HepG2 (cell line): ENCODE results near the gene CIBAR2. TPM values are rescaled to one million over a fixed set of nuclear protein-coding genes. Genes with fewer than 3 reads are reported as not detected.
A peak's percentile ranks its signal among the peaks of the same experiment; 100 is the strongest.

ENCODE experiments used
- ARNTL ChIP-seq: sonication (generic); formaldehyde crosslinking; IDR thresholded peaks from 2 replicates; pipeline ENCODE4 v1.4.0; 2020; ENCODE audit warnings: mild to moderate bottlenecking, missing genetic modification reagents
- CBX1 ChIP-seq: IDR thresholded peaks from one replicate; pipeline ENCODE4 v1.6.1; 2016; ENCODE audit warnings: antibody characterized with exemption, low read depth
- ELF1 ChIP-seq: sonication (generic); formaldehyde crosslinking; IDR thresholded peaks from 2 replicates; pipeline ENCODE4 v1.4.0; 2020; ENCODE audit warnings: missing genetic modification reagents
- FLYWCH1 ChIP-seq: sonication (generic); formaldehyde crosslinking; IDR thresholded peaks from 2 replicates; pipeline ENCODE4 v1.8.1; 2023; ENCODE audit warnings: mild to moderate bottlenecking, missing genetic modification reagents
- HDAC1 ChIP-seq: sonication (generic); formaldehyde crosslinking; IDR thresholded peaks from 2 replicates; pipeline ENCODE4 v1.5.1; 2020; ENCODE audit warnings: mild to moderate bottlenecking, missing genetic modification reagents
- HNRNPK ChIP-seq: fragments of 200-400 bp; formaldehyde crosslinking; IDR thresholded peaks from 2 replicates; pipeline ENCODE4 v1.6.1; 2018; ENCODE audit warnings: low read length, low read depth, moderate library complexity, mild to moderate bottlenecking; ENCODE audit not compliant: poor library complexity, severe bottlenecking
- KAT8 ChIP-seq: IDR thresholded peaks from 2 replicates; pipeline ENCODE4 v1.6.1; 2016; ENCODE audit warnings: missing genetic modification reagents, missing compliant biosample characterization
- MATR3 ChIP-seq: sonication (generic); formaldehyde crosslinking; IDR thresholded peaks from 2 replicates; pipeline ENCODE4 v1.4.0; 2020; ENCODE audit warnings: missing genetic modification reagents
- MLLT10 ChIP-seq: sonication (generic); formaldehyde crosslinking; IDR thresholded peaks from 2 replicates; pipeline ENCODE4 v1.4.0; 2020; ENCODE audit warnings: missing genetic modification reagents
- PITX1 ChIP-seq: sonication (generic); formaldehyde crosslinking; IDR thresholded peaks from 2 replicates; pipeline ENCODE4 v1.5.1; 2020; ENCODE audit warnings: mild to moderate bottlenecking, missing genetic modification reagents
- PRDM15 ChIP-seq: sonication (generic); formaldehyde crosslinking; IDR thresholded peaks from 2 replicates; pipeline ENCODE4 v1.4.0; 2020; ENCODE audit warnings: missing genetic modification reagents
- SMC3 ChIP-seq: IDR thresholded peaks from 2 replicates; pipeline ENCODE4 v1.6.1; 2011; ENCODE audit warnings: low read length, improper control_type of control experiment
- SOX6 ChIP-seq, 2 experiments: fragments of 450-650 bp in 1 of 2; sonication (generic) in 1 of 2; formaldehyde crosslinking in 1 of 2; IDR thresholded peaks; 2 replicates each; pipeline versions ENCODE4 v1.4.0 to v1.6.1; 2017 to 2020; ENCODE audit warnings: antibody characterized with exemption in 1 of 2, mild to moderate bottlenecking in 1 of 2, missing genetic modification reagents in 1 of 2
- TERF1 ChIP-seq: sonication (generic); formaldehyde crosslinking; IDR thresholded peaks from 2 replicates; pipeline ENCODE4 v1.8.0; 2022; ENCODE audit warnings: mild to moderate bottlenecking, missing genetic modification reagents, moderate library complexity
- TIGD3 ChIP-seq: sonication (generic); formaldehyde crosslinking; IDR thresholded peaks from 2 replicates; pipeline ENCODE4 v1.5.1; 2020; ENCODE audit warnings: mild to moderate bottlenecking, missing genetic modification reagents, borderline replicate concordance
- ZBTB3 ChIP-seq: sonication (generic); formaldehyde crosslinking; IDR thresholded peaks from 2 replicates; pipeline ENCODE4 v1.4.0; 2020; ENCODE audit warnings: low read depth, mild to moderate bottlenecking, moderate library complexity, missing genetic modification reagents, borderline replicate concordance
- ZNF12 ChIP-seq: sonication (generic); formaldehyde crosslinking; IDR thresholded peaks from 2 replicates; pipeline ENCODE4 v1.5.0; 2020; ENCODE audit warnings: missing genetic modification reagents
- ZNF17 ChIP-seq: sonication (generic); formaldehyde crosslinking; IDR thresholded peaks from 2 replicates; pipeline ENCODE4 v1.5.0; 2020; ENCODE audit warnings: mild to moderate bottlenecking, missing genetic modification reagents
- ZNF205 ChIP-seq: IDR thresholded peaks from 2 replicates; pipeline ENCODE4 v1.6.1; 2018; ENCODE audit warnings: missing biosample characterization, missing genetic modification reagents
- ZNF33A ChIP-seq: sonication (generic); formaldehyde crosslinking; IDR thresholded peaks from 2 replicates; pipeline ENCODE4 v1.5.1; 2020; ENCODE audit warnings: missing genetic modification reagents, mild to moderate bottlenecking, moderate library complexity, borderline replicate concordance
- ZNF530 ChIP-seq: sonication (generic); formaldehyde crosslinking; IDR thresholded peaks from 2 replicates; pipeline ENCODE4 v1.5.0; 2020; ENCODE audit warnings: low read depth, mild to moderate bottlenecking, missing genetic modification reagents
- ZNF605 ChIP-seq: sonication (generic); formaldehyde crosslinking; IDR thresholded peaks from 2 replicates; pipeline ENCODE4 v1.8.0; 2022; ENCODE audit warnings: mild to moderate bottlenecking, missing genetic modification reagents
- ZNF691 ChIP-seq: sonication (generic); formaldehyde crosslinking; IDR thresholded peaks from 2 replicates; pipeline ENCODE4 v1.4.0; 2020; ENCODE audit warnings: missing genetic modification reagents, low read depth, mild to moderate bottlenecking, borderline replicate concordance
- ZNF724P ChIP-seq: sonication (generic); formaldehyde crosslinking; IDR thresholded peaks from 2 replicates; pipeline ENCODE4 v1.8.0; 2022; ENCODE audit warnings: missing genetic modification reagents, borderline replicate concordance
- polyA plus RNA-seq, 8 experiments: library from polyadenylated mRNA; depleted of rRNA in 3 of 8; stranded (reverse) in 7 of 8; unstranded in 1 of 8; fragments of >200 nt; fragmentation: Illumina TruSeq in 4 of 8; extraction: Trizol in 4 of 8; gene quantifications; 2 replicates each; pipeline versions ENCODE4 v1.2.1 to v1.2.3, GENCODE V29; 2011 to 2016; ENCODE audit warnings: low read depth in 4 of 8, missing spikeins in 1 of 8, mixed read lengths in 1 of 8; ENCODE audit not compliant: insufficient read depth in 1 of 8
- total RNA-seq, 5 experiments: library from RNA; depleted of rRNA; stranded (reverse); fragments of >200 nt; fragmentation: Illumina TruSeq; extraction: Trizol; gene quantifications; 2 replicates each; pipeline ENCODE4 v1.2.3, GENCODE V29; 2016; ENCODE audit warnings: low read depth in 1 of 5

The CIBAR2 gene
- total and polyA plus RNA-seq, 2 of the 13 experiments (the other 11 are each of a cell fraction or from before 2014, with no cell fraction given), result not detected

- TF ChIP-seq PRDM15 (CRISPR knock-in tag) (no peak), ZNF530 (no peak), ZNF33A (CRISPR knock-in tag) (no peak), ZNF691 (CRISPR knock-in tag) (peak; percentile 72; the same call in 1 of the 2 replicates), ZNF605 (CRISPR knock-in tag) (peak; percentile 97), ZNF724P (0 out of 2 replicates have a peak, but pooled peaks have one; percentile 3), ZNF12 (CRISPR knock-in tag) (peak; percentile 63), MLLT10 (no peak), TERF1 (CRISPR knock-in tag) (no peak), ZNF17 (no peak), SMC3 (no peak), ELF1 (no peak), CBX1 (no peak), ZBTB3 (CRISPR knock-in tag) (no peak), HDAC1 (CRISPR knock-in tag) (no peak), ARNTL (peak; percentile 87), PITX1 (CRISPR knock-in tag) (peak; percentile 82), FLYWCH1 (CRISPR knock-in tag) (0 out of 2 replicates have a peak, but pooled peaks have one; percentile 35), SOX6 (IDR thresholded peaks at IDR 0.05) (no peak), SOX6 (CRISPR knock-in tag; IDR thresholded peaks at IDR 0.05) (peak; percentile 53; the same call in 1 of the 2 replicates), MATR3 (CRISPR knock-in tag) (no peak), KAT8 (CRISPR knock-in tag) (no peak), TIGD3 (CRISPR knock-in tag) (0 out of 2 replicates have a peak, but pooled peaks have one; percentile 60), HNRNPK (no peak), ZNF205 (CRISPR knock-in tag) (no peak)
Measured at GRCh38 chr16:85055493-85056210, 56.6 kb downstream of the CIBAR2 start (continued).
